ENCODE measurements around the gene MASTL. TPM values are rescaled to one million over a fixed set of nuclear protein-coding genes. Genes with fewer than 3 reads are reported as not detected.
A peak's percentile ranks its signal among the peaks of the same experiment; 100 is the strongest.
"Not testable (repeated sequence)": the region's sequence is repeated elsewhere in the genome, so short reads cannot be mapped to it uniquely, and the experiment has no call there.

MASTL gene
- 7.2 TPM for polyA plus RNA-seq (ENCODE audit: insufficient read length)

DNA sequence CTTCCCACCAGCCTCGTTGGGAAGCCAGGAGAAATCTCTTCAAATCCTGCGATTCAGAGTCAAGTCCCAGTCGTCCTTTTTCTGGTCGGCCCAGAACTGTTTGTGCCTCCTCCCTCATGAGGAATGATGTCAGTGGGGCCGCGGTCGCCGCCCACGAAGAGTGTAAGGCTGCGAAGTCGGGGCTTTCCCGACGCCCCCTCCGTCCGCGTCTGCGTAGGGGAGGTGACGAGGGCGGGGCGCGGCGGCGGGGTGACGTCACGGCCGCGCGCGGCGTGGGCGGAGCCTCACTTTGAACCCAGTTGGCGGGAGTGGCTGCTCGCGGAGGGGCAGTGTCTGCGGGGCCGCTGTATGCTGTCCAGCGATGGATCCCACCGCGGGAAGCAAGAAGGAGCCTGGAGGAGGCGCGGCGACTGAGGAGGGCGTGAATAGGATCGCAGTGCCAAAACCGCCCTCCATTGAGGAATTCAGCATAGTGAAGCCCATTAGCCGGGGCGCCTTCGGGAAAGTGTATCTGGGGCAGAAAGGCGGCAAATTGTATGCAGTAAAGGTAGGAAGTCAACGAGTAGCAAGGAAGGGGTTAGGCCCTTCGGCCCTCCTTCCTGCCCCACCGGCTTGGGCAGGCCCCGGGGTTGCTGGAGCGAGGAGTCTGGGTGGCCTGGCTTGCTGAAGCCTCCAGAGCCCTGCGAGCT is at the start of gene MASTL:
TSS of gene MASTL (plus strand) at position 287 of the 689 bp plus-strand sequence. CDS start at position 362, 75 bp downstream.
- DNase-seq, result peak; percentile 95

DNA sequence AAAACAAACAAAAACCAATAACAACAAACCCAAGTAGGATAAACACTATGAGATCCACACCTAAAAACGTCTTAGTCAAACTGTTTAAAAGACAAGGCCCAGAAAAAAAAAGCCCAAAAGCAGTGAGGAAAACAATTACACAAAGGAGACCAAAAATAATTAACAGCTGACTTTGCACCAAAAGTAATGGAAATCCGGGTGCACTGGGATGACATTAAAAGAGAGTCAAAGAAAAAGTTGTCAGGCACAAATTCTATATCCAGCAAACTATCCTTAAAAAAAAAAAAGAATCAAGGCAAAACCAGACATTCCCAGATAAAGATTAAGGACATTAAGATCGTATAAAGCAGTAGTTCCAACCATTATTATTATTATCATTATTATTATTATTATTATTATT is 47.0 kb upstream of the MASTL start:
- no peak for DNase-seq

DNA sequence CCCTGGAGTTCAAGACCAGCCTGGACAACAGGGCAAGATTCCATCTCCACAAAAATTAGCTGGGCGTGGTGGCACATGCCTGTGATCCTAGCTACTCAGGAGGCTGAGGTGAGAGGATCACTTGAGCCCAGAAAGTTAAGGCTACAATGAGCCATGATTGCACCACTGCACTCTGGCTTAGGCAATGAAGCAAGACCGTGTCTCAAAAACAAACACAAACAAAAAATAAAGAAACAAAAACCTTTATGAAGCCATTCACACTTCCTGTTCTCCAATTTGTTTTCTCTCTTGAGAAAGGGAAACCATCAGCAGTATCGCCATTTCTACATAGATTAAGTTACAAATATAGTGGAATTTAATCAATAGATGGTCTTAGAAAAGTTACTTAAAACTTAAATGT is 20.8 kb upstream of the MASTL start:
- no peak for DNase-seq

DNA sequence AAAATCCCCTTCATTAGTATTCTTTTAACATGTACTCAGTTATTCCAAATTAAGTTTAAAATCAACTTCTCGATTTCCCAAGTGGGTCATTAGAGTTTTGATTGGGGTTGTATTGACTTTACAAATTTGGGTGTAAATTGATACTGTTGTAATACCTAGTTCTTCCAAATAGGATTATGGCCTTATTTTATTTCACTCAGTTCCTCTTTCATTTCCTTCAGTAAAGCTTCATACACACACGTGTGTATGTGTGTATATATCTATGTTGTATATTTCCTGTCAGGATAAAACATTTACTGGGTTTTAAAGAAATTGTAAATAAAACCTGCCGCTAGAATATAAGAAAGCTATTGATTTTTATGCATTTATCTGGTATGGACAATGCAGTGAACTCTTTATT is 16.9 kb upstream of the MASTL start:
- no peak for DNase-seq

DNA sequence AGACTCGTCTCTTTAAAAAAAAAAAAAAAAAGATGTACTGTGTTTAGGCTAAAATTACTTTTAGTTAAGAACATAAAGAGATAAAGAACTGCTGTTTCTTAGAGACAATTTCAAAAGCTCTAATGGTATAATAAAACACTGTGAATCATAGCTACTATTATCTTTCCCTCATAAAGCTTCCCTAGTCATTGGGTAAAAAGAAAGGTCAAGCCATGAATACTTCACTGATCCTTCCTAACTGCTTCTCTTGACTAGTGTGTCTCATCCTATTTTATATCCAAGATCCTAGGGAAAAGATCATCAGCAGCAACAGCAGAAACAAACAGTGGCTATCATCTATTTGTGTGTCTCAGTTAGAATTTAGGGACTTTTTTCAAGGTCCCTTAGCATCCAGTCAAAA is 11.5 kb upstream of the MASTL start:
- no peak for DNase-seq

DNA sequence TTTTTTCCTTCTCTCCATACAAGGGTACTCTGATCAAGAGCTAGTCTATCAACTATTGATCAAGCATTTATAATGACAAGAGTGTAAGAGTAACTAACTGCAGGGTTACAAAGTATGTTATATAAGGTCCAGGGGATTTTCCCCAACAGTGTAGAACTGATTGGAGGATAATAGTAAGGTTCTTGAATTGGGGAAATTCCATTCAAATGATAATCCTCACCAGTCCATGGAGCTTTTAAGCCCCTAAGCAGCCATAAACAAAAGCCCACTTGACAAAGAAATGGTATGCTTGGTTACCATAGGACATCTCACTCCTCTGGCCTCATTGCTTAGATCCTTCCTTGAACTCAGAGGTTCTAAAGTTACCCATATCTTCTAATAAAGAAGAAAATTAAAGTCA is 9.2 kb upstream of the MASTL start:
- no peak for DNase-seq

DNA sequence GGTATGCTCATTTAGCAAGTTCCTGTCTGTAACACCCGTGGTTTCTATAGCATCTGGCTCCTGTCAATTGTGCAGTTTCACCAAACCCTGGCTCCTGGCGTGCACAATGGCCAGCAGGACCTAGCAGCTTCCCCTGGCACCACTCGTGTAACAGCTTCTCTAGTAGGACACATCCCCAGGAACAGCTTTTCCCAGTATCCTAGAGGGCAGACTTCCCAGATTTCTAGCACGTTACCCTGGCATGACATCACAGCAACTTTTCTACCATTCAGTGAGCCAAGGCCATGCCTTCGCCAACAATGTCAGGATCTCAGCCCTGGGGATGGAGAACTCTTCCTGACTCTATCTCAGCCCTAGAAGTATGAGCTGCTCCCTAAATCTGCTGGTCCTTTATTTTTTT is 7.5 kb upstream of the MASTL start:
- DNase-seq, result no peak

DNA sequence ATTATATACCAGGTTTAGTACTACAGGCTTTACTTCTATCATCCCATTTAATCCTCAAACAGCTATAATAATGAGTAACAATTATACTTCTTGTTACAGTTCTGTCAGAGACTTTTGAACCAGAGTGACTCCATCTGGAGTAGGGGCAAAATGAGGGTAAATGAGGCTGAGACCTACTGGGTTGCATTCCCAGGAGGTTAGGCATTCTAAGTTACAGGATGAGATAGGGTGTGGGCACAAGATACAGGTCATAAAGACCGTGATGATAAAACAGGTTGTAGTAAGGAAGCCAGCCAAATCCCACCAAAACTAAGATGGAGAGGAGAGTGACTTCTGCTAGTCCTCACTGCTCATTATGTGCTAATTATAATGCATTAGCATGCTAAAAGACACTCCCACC is 4.9 kb upstream of the MASTL start:
- no peak for DNase-seq

DNA sequence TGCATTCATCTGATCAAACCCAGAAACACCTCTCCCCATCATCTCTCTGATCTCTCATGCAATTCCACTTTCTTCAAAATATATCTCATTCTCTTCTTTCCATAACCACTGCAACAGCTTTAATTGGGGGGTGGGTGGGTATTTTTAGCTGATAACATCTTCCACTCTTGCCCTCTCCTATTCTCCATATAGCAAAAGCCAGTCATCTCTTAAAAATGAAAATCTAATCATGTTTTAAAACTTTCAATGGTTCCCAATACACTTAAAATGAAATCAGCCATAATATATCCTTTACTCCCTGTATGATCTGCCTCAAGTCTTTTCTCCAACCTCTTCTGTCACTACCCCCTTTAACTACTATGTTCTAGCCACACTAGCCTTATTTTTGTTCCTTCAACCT is 2.5 kb upstream of the MASTL start:
- no peak for DNase-seq

DNA sequence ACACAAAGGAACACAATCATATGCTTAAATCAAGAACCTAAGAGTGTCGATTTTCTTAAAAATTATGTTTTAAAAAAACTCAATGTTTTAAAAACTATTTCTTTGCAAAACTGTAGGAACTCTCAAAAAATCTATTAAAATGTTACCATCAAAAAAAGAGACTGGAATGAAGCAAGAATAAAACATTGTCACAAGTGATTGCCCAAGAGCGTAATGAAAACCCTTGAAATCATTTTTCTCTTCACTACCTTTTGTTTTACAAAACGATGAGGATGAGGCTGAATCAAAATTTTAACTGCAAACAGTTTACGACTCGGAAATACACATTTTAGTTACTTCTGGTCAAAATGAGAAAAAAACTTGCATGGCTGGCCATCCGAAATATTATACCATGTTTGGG is 1.8 kb upstream of the MASTL start:
- no peak for DNase-seq

DNA sequence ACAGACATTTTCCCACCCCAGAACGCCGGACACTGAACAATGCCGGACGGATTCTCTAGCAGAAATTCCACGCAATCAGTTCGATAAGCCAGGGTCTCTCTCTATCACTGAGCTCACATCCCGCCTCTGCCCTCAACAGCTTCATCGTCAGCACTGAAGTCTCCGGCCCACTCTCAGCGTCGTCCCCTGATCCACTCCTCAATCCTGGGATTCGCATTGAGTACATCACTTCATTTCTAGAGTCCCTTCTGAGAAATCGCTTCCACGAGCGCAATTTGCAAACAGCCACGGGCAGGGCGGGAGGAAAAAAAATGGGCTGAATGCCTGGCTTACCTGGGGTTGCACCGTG is 1.3 kb upstream of the MASTL start:
- DNase-seq, result no peak

DNA sequence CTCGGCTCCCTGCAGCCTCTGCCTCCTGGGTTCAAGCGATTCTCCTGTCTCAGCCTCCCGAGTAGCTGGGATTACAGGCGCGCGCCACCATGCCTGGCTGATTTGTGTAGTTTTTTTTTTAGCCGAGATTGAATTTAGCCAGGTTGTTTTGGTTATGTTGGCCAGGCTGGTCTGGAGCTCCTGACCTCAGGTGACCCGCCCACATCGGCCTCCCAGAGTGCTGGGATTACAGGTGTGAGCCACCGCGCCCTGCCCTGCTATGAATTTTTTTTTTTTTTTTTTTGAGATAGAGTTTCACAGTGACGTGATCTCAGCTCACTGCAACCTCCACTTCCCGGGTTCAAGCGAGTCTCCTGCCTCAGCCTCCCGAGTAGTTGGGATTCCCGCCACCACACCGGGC is 1.4 kb downstream of the MASTL start:
- not testable (repeated sequence) for DNase-seq

DNA sequence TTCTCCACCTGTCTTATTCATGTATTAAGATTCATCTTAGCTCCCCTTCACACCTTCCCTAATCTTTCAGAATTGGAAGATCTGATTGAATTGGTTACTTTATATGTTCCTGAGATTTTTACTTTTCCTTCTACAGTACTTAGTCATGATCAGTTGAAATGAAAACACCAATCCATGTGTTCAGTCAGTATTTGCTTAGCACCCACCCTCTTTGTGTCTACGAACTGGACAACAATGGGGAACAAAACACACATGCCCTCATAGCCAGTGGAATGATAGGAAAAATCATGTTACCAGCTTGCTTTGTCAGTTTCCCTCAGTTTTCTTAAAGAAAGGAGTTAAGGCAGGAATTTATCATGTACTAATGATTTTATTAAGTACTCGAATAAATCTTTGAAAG is 2.0 kb downstream of the MASTL start:
- DNase-seq, result no peak

DNA sequence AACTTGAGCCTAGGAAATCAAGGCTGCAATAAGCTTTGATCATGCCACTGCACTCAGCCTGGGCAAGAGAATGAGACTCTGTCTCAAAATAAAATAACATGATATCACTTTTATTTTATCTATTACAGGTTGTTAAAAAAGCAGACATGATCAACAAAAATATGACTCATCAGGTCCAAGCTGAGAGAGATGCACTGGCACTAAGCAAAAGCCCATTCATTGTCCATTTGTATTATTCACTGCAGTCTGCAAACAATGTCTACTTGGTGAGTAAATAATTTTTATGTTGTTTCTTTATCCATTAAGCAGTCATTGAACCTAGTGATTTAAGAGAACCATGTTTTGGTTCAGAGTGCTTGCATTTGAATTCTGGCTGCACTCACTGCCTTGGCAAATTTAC is 3.3 kb downstream of the MASTL start:
- no peak for DNase-seq

DNA sequence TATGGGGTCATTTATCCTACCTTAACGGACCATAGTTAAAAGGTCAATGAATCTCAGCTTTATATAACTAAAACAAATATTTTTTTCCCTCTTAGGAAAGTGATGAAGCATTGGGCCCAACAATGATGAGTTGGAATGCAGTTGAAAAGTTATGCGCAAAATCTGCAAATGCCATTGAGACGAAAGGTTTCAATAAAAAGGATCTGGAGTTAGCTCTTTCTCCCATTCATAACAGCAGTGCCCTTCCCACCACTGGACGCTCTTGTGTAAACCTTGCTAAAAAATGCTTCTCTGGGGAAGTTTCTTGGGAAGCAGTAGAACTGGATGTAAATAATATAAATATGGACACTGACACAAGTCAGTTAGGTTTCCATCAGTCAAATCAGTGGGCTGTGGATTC is 14.7 kb downstream of the MASTL start:
- no peak for DNase-seq

DNA sequence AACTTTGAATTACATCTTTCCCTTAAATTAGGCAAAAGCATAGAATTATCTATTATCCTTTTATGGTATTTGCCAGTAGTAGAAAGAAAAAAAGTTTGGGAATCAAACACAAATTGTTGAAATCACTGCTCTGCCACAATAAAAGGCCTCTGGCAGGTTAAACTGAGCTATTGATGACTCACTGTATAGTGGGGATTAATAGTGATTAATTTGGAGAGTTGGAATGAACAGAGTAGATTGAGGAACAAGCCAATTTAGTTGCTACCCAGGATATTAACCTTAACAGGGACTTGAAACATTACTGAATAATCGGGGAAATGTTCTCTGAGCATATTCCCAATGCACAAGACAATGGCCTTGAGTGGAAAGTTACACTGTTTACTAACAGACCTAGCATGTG is 33.1 kb downstream of the MASTL start:
- DNase-seq, result no peak

DNA sequence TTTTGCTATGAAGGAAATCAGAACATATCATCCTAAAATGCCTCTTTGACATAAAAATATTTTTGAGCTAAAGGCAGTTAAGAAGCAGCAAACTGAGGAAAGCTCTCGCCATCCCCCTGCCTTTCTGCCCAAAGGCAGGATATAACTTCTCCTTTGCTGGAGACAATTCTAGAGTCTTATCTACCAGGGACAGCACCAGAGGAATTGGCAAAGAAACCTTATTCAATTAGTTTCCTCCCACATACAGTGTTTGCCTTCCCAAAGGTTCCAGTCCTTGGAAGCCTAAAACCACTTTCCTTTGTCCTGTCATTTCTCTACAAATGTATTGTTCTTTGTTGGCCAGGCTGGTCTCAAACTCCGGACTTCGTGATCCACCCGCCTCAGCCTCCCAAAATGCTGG is 33.7 kb downstream of the MASTL start:
- DNase-seq, result no peak

DNA sequence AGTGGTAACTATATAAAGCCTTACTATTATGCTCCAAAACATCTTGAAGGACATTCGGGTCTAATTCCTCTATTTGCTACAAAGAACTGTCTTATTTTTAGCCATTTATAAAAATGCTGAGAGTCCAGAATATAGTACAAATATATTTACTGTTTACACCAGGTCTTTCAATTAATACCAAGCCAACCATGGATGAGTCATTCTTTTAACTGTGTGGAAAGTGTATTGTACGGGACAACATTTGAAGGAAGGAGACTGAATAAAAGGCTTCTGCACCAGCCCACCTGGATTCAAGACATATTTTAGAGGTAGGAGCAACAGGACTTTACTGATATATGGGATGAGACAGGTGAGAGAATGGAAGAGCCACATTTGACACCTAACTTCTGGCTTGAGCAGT is 35.4 kb downstream of the MASTL start:
- DNase-seq, result no peak

DNA sequence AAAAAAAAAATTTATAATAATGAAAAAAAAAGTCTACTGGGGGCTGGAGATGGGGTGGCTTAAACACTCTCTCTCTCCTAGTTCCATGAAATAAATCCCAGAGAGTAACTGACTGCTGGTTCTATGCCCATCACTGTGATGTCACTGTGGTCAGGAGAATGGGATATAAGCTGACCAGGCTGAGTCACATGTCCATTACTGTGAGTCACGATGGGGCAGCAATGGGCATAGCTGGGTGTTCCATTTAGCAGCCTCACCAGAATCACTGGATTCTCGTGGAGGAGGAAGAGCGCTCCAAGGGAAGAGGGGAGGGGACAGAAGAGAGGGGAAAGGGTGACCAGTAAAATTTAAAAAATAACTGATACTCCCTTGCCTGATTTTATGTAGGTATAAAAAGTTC is 37.1 kb downstream of the MASTL start:
- DNase-seq, result peak; percentile 1

DNA sequence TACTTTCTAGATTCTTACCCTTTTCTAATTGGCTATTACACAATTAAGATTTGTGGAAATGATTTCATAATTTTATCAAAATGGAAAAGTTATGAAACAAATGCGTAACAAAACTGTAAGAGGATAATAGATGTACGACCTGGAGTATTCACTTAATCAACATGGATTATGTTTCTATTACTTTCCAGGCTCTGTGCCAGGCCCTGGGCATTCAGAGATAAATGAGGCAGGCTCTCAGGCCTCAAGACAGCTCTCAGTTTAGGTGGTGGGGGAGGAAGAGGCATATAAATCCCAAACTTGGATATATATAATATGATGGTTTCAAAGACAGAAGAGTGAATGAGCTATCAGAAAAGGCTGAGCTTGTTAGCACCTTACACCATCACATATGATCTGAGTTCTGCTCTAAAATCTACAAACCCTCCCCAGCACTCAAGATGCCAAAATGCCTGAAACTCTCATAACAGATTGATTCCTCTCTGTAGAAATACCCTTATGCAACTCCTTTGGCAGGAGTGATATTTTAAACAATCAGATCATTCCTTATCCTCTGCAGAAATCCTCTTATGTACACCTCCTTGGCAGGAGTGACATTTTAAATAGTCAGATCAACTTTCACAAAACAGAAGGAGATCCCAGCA is 42.9 kb downstream of the MASTL start:
- no peak for DNase-seq

DNA sequence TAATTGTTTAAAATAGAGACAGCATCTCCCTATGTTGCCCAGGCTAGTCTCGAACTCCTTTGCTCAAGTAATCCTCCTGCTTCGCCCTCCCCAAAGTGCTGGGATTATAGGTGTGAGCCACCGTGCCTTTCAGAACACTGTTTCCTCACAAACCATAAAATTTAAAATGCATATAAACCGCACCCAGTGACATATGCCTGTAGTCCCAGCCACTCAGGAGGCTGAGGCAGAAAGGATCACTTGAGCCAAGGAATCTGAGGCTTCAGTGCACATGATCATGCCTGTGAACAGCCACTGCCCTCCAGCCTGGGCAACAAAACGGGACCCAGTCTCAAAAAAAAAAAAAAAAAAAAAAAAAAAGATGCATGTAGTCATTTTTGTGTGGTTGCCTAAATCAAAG is 48.7 kb downstream of the MASTL start:
- DNase-seq, result no peak

DNA sequence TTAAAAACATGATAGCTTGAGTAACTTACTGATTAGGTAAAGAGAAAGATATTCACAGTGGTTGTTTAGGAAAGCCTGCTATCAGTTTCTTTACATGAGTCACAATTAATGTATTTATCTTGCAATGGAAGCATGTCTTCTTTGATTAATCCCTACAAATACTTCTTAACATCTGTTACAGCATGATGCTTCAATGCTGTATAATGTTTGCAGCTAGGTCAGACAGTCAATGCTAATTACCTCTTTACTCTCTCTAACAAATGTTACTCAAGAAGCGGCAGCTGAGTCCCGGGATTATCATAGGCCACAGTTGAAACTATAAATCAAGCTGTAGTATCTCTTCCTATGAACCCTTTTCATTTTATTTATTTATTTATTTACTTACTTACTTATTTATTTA is 52.2 kb downstream of the MASTL start:
- DNase-seq, result no peak

DNA sequence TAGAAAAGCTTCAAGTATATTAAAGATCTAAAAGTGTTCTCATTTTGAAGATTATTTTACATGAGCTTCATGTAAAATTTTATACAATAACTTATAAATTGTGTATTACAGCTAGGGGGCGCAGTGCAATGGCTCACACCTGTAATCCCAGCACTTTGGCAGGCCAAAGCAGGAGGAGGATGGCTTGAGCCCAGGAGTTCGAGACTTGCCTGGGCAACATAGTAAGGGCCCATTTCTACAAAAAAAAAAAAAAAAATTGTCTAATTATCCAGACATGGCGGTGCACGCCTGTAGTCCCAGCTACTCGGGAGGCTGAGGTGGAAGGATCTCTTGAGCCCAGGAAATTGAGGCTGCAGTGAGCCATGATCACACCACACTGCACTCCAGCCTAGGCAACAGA is 68.8 kb downstream of the MASTL start:
- DNase-seq, result no peak

DNA sequence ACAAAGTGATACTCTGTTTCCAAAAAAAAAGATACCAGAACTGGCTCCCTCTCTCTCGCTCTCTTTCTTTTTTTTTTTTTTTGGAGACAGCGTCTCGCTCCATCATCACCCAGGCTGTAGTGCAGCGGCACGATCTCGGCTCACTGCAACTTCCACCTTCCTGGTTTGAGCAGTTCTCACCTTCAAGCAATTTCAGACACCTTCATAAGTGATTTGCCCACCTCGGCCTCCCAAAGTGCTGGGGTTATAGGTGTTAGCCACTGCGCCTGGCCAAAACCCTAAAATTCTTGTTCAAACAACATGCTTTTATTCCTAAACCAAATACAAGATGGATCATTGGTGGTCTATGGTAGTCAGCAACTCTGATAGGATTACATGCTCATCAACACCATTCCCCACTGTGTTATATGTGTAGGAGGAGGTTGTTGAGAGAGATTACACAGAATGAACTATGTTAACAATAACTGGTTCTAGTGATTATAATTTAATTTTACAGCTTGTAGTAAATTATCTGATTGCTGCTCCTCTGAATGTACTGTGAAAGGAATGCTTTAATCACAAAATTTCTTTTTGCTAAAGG is 69.9 kb downstream of the MASTL start:
- DNase-seq, result no peak

Measured in hindlimb muscle (tissue), 1 donor.